NCI-H1417 treated with DMSO at 0.1 percent for 48 hours (cell line): ENCODE results near the gene FHAD1.
"Not testable (repeated sequence)": the region's sequence is repeated elsewhere in the genome, so short reads cannot be mapped to it uniquely, and the experiment has no call there.

Experiments
- DNase-seq: peaks from one replicate; lab custom pipeline; 2025; lab: John Stamatoyannopoulos, UW

FHAD1 gene

GRCh38 chr1:15418806-15419515 lies 171.9 kb downstream of the FHAD1 start:
- DNase-seq, result no peak

- DNase-seq, result no peak
These were observed 173.9 kb downstream of the FHAD1 start for GRCh38 chr1:15420853-15421465.

- DNase-seq, result no peak
These were observed 175.8 kb downstream of the FHAD1 start for GRCh38 chr1:15422871-15423270.

- no peak for DNase-seq
These were observed 176.5 kb downstream of the FHAD1 start for GRCh38 chr1:15423355-15424077.

- peak; percentile 92 for DNase-seq
These were observed 177.2 kb downstream of the FHAD1 start for GRCh38 chr1:15424146-15424667.

GRCh38 chr1:15424981-15425380 lies 178.0 kb downstream of the FHAD1 start:
- no peak for DNase-seq

GRCh38 chr1:15425521-15425920 lies 178.5 kb downstream of the FHAD1 start:
- no peak for DNase-seq

GRCh38 chr1:15425958-15426357 lies 178.9 kb downstream of the FHAD1 start:
- DNase-seq, result no peak

- DNase-seq, result no peak
These were observed 179.7 kb downstream of the FHAD1 start for GRCh38 chr1:15426492-15427279.

- no peak for DNase-seq
These were observed 180.2 kb downstream of the FHAD1 start for GRCh38 chr1:15427280-15427666.

- DNase-seq, result not testable (repeated sequence)
These were observed 181.2 kb downstream of the FHAD1 start for GRCh38 chr1:15428252-15428651.

- no peak for DNase-seq
These were observed 181.9 kb downstream of the FHAD1 start for GRCh38 chr1:15428815-15429435.

- DNase-seq, result no peak
These were observed 182.7 kb downstream of the FHAD1 start for GRCh38 chr1:15429701-15430149.

- no peak for DNase-seq
These were observed 184.0 kb downstream of the FHAD1 start for GRCh38 chr1:15430787-15431570.

GRCh38 chr1:15431571-15431948 lies 184.5 kb downstream of the FHAD1 start:
- DNase-seq, result no peak

- no peak for DNase-seq
These were observed 185.3 kb downstream of the FHAD1 start for GRCh38 chr1:15432324-15432723.

GRCh38 chr1:15433471-15433870 lies 186.4 kb downstream of the FHAD1 start:
- no peak for DNase-seq

GRCh38 chr1:15434739-15435138 lies 187.7 kb downstream of the FHAD1 start:
- DNase-seq, result not testable (repeated sequence)

- no peak for DNase-seq
These were observed 188.4 kb downstream of the FHAD1 start for GRCh38 chr1:15435239-15436077.
